Measurements from ENCODE around the gene SPINK6.

DNA sequence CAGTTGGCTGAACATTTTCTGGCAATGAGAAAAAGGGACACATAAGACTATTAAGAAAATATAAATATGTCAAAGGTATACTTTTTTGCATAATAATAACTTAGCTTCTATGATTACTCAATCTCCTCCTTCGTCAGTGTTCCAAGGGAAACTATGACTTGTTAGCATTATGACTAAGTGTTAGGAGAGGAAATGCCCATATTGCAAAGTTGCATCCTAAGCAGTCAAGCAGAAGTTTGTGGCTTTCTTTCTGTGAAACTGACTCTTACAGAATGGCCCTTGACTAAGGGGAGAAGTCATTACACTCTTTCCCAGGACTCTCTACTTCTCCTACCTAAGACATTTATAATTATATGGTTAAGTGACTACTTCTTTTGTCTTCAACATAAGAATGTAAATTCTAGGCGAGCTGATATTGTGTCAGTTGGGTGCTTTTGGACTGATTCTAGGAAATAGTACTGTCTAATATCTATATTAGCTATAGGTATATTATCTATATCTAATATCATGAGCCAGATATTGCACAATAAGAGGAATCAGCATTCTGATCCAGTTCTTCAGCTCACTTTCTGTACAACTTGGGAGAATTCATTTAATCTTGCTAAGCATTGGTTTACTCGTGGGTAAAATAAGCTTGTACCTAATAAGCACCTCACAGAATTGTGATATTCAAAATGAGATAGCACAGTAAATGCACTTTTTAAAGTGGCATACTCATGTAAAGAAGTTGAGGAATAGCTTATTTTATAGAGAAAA is 16.4 kb upstream of the SPINK6 start:
- no peak for TF ChIP-seq POLR2AphosphoS5 (IDR thresholded peaks at IDR 0.05; ENCODE audit: borderline replicate concordance, low read depth, low read length)
- TF ChIP-seq EZH2 (IDR thresholded peaks at IDR 0.05): no peak
- TF ChIP-seq FOXP2 (optimal IDR thresholded peaks at IDR 0.05; ENCODE audit: control extremely low read depth, extremely low read length, insufficient read depth): no peak

Measured in SK-N-MC (cell line).